ENCODE data around the gene GAA.
"Not testable (repeated sequence)": the region's sequence is repeated elsewhere in the genome, so short reads cannot be mapped to it uniquely, and the experiment has no call there.

Gene GAA

GRCh38 chr17:80083136-80083661, 18.2 kb upstream of the GAA start:
- DNase-seq (ENCODE audit: low read depth in 2 of 2, low spot score in 1 of 2) = no peak

DNA sequence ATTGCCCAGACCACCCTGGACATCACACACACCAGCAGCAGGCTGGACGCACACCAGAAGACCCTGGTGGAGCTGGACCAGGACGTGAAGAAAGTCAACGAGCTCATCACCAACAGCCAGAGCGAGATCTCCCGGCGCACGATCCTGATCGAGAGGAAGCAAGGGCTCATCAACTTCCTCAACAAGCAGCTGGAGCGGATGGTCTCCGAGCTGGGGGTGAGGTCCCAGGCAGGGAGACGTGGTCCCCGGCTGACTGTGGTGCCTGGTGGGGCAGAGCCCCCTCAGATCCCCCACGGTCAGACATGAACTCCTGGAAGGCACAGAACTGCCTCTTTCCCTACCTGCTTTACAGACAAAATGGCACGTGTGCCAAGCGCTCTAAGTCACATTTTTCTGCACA, 16.6 kb upstream of the GAA start:
- DNase-seq (ENCODE audit: low read depth in 2 of 2, low spot score in 1 of 2) = no peak

- no peak for DNase-seq (ENCODE audit: low read depth in 2 of 2, low spot score in 1 of 2)
Observed at GRCh38 chr17:80086081-80086480, 15.3 kb upstream of the GAA start.

- no peak for DNase-seq (ENCODE audit: low read depth in 2 of 2, low spot score in 1 of 2)
Observed at GRCh38 chr17:80086616-80087015, 14.8 kb upstream of the GAA start.

DNA sequence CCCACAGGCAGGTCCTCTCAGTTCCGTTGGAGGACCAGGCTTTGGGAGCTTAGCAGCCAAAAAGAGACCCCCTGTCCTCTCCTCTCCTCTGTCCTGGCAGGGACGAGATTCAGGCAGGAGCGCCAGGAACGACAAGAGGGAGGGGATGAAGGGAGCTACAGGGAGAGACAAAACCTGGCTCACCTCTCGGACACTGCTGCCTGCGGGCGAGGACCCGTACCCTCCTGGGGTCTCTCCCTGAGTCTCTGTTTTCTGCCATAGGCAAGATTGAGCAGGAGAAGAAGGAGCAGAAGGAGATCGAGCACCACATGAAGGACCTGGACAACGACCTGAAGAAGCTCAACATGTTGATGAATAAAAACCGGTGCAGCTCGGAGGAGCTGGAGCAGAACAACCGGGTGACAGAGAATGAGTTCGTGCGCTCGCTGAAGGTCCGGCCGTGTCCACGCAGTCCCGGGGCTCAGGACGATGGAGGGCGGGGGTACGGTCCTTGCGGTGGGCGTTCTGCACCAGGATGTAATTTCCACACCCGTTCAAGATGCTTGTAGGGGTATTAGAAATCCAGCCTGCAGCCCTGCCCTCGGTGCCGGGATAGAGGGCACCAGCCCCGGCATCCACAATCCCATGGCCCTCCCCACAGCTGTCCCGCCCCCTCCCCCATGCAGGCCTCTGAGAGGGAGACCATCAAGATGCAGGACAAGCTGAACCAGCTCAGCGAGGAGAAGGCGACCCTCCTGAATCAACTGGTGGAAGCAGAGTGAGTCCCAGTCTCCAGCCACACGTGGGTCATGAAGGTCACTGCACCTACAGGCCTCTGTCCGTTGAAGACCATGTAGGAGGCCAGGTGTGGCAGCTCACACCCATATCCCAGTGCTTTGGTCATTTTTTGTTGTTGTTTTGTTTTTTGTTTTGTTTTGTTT, 13.8 kb upstream of the GAA start:
- no peak for DNase-seq (ENCODE audit: low read depth in 2 of 2, low spot score in 1 of 2)

- no peak for DNase-seq (ENCODE audit: low read depth in 2 of 2, low spot score in 1 of 2)
Observed at GRCh38 chr17:80089762-80090161, 11.6 kb upstream of the GAA start.

- not testable (repeated sequence) for DNase-seq (ENCODE audit: low read depth in 2 of 2, low spot score in 1 of 2)
Observed at GRCh38 chr17:80090164-80090563, 11.2 kb upstream of the GAA start.

- no peak for DNase-seq (ENCODE audit: low read depth in 2 of 2, low spot score in 1 of 2)
Observed at GRCh38 chr17:80091376-80091775, 10.0 kb upstream of the GAA start.

- no peak for DNase-seq (ENCODE audit: low read depth in 2 of 2, low spot score in 1 of 2)
Observed at GRCh38 chr17:80092959-80093358, 8.4 kb upstream of the GAA start.

GRCh38 chr17:80095038-80095843, 6.1 kb upstream of the GAA start:
- DNase-seq (ENCODE audit: low read depth in 2 of 2, low spot score in 1 of 2) = no peak

DNA sequence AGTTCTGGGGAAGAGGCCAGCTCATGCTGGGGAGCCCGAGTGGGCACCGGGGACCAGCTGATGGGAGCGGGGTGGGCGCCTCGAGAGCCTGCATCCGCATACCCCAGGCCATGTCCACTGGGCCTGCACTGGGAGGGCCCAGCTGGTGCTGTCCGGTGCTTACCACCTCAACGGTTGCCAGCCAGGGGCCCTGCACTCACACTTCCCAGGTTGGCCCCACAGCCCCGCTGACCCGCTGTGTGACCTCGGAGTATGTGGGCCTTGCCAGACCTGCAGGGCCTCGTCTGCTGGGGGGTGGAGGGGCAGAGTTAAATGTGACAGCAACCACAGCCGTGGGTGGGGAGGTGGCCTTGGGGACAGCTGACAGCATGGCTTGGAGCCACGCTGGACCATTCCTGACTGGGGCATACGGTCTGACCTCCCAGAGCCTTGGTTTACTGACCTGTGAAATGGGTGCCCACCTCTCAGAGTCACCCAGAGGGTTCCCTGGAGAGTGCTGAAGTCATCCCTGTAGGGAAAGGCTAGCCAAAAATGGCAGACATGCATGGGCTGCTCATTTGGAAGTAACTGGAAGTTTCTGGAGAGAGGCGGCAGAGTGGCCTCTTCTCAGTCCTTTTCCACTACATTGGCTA, 5.4 kb upstream of the GAA start:
- no peak for DNase-seq (ENCODE audit: low read depth in 2 of 2, low spot score in 1 of 2)

DNA sequence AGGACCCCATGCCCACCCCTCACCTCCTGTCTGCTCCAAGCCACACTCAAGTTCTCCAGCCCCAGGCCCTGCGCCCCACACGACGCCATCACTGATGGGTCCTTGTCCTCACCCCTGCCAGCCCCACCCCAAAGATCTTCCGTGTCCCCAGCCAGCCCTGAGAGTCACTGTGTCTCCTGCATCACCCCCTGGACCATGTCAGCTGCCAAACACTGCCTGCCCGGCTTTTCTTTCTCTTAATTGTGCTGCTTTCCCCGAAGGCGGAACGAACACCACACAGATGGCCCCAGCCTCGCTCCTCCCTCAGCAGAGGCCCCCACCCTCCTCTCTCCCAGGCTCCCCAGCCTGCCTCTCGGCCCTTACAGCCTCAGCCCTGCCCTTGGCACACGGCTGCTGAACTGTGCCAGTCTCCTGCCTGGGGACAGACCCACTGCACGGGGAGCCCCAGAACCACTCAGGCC, 4.8 kb upstream of the GAA start:
- no peak for DNase-seq (ENCODE audit: low read depth in 2 of 2, low spot score in 1 of 2)

- no peak for DNase-seq (ENCODE audit: low read depth in 2 of 2, low spot score in 1 of 2)
Observed at GRCh38 chr17:80097127-80097621, 4.2 kb upstream of the GAA start.

DNA sequence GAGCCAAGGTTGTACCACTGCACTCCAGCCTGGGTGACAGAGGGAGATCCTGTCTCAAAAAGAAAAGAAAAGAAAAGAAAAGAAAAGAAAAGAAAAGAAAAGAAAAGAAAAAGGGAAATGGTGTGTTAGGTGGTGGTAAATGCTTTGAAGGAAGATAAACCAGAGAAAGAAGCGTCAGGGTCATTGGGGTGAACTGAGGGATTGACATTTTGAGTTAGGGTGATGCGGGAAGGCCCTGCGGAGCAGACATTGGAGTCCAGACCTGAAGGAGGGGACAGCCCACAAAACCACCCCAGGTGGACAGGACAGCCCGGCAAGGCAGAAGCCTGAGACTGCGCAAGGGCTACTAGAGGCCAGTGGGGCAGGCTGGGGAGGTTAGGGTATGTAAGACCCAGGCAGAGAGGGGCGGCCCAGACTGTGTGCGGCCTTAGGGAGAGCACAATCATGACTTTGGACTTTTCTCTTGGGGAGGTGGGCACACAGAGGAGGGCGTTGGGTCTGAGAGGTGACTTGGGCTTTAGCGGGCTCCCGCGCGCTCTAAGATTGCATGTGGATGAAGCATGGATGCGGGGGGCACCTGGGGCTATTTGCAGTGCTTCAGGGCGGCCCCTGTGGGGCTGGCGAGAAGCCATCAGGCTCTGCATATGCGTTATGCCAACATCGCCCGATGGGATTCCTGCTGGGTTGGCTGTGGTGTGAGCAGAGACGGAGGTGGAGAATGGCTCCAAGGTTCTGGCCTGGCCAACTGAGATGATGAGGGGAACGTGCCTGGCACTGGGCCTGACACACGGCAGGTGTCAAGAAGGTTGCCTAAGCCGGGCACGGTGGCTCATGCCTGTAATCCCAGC, 3.3 kb upstream of the GAA start:
- DNase-seq (ENCODE audit: low read depth in 2 of 2, low spot score in 1 of 2) = no peak

- no peak for DNase-seq (ENCODE audit: low read depth in 2 of 2, low spot score in 1 of 2)
Observed at GRCh38 chr17:80099291-80100034, 1.9 kb upstream of the GAA start.

DNA sequence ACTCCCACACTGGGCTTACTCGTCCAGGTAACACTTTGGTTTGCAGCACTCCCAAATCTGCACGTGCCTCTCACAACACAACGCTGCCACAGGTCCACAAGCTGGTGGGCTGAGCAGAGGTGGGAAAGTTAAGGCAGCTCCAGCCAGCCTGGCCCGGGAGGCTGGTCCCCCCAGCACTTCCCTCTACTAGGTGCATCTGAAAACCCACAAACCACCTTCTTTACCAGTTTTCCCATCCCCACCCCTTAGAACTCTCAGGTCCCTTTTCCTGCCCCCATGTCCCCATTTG, 1.4 kb upstream of the GAA start:
- DNase-seq (ENCODE audit: low read depth in 2 of 2, low spot score in 1 of 2) = no peak

DNA sequence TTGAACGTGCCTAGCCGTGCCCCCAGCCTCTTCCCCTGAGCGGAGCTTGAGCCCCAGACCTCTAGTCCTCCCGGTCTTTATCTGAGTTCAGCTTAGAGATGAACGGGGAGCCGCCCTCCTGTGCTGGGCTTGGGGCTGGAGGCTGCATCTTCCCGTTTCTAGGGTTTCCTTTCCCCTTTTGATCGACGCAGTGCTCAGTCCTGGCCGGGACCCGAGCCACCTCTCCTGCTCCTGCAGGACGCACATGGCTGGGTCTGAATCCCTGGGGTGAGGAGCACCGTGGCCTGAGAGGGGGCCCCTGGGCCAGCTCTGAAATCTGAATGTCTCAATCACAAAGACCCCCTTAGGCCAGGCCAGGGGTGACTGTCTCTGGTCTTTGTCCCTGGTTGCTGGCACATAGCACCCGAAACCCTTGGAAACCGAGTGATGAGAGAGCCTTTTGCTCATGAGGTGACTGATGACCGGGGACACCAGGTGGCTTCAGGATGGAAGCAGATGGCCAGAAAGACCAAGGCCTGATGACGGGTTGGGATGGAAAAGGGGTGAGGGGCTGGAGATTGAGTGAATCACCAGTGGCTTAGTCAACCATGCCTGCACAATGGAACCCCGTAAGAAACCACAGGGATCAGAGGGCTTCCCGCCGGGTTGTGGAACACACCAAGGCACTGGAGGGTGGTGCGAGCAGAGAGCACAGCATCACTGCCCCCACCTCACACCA, 724 bp downstream of the GAA start:
- no peak for DNase-seq (ENCODE audit: low read depth in 2 of 2, low spot score in 1 of 2)

DNA sequence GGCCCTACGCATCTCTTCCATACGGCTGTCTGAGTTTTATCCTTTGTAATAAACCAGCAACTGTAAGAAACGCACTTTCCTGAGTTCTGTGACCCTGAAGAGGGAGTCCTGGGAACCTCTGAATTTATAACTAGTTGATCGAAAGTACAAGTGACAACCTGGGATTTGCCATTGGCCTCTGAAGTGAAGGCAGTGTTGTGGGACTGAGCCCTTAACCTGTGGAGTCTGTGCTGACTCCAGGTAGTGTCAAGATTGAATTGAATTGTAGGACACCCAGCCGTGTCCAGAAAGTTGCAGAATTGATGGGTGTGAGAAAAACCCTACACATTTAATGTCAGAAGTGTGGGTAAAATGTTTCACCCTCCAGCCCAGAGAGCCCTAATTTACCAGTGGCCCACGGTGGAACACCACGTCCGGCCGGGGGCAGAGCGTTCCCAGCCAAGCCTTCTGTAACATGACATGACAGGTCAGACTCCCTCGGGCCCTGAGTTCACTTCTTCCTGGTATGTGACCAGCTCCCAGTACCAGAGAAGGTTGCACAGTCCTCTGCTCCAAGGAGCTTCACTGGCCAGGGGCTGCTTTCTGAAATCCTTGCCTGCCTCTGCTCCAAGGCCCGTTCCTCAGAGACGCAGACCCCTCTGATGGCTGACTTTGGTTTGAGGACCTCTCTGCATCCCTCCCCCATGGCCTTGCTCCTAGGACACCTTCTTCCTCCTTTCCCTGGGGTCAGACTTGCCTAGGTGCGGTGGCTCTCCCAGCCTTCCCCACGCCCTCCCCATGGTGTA, 1.5 kb downstream of the GAA start:
- DNase-seq (ENCODE audit: low read depth in 2 of 2, low spot score in 1 of 2) = no peak
